Neural cell (in vitro differentiated cells): ENCODE measurements around the gene ZSWIM7.

Experiments used
- CTCF ChIP-seq: fragments of 450-650 bp; IDR thresholded peaks from 2 replicates; pipeline ENCODE4 v1.5.1; 2014; ENCODE audit warnings: antibody characterized with exemption, mild to moderate bottlenecking, moderate library complexity; ENCODE audit not compliant: poor library complexity, severe bottlenecking
- EP300 ChIP-seq: fragments of 450-650 bp; conservative IDR thresholded peaks from 2 replicates; pipeline ENCODE4 v1.6.1; 2014; ENCODE audit warnings: antibody characterized with exemption, mild to moderate bottlenecking, moderate library complexity; ENCODE audit not compliant: poor library complexity, severe bottlenecking
- EZH2 ChIP-seq: fragments of 200-600, 300-800 bp; shearing (Covaris generic), sonication (generic); IDR thresholded peaks from 2 replicates; pipeline ENCODE4 v1.6.1; 2014; ENCODE audit warnings: antibody characterized with exemption, low read length, borderline replicate concordance, mild to moderate bottlenecking; ENCODE audit not compliant: insufficient read depth, poor library complexity, severe bottlenecking
- MXI1 ChIP-seq: fragments of 450-650 bp; conservative IDR thresholded peaks from 2 replicates; pipeline ENCODE4 v1.6.1; 2014; ENCODE audit warnings: antibody characterized with exemption, mild to moderate bottlenecking; ENCODE audit not compliant: poor library complexity, severe bottlenecking
- REST ChIP-seq: IDR thresholded peaks from 2 replicates; pipeline ENCODE4 v1.6.1; 2012; ENCODE audit warnings: borderline replicate concordance

GRCh38 chr17:16044487-16044886, 45.0 kb upstream of the ZSWIM7 start:
- TF ChIP-seq CTCF = no peak
- TF ChIP-seq EZH2 = no peak
- TF ChIP-seq EP300 = no peak
- no peak for TF ChIP-seq REST
- no peak for TF ChIP-seq MXI1
